Type B pancreatic cell (in vitro differentiated cells): ENCODE results near the gene SIK1. TPM values are rescaled to one million over a fixed set of nuclear protein-coding genes. Genes with fewer than 3 reads are reported as not detected.
"Not testable (repeated sequence)": the region's sequence is repeated elsewhere in the genome, so short reads cannot be mapped to it uniquely, and the experiment has no call there.

ENCODE experiments used
- DNase-seq: peaks from one replicate; pipeline ENCODE4 v3.0.0; 2021; ENCODE audit warnings: mixed read lengths; ENCODE audit not compliant: unreplicated experiment; ENCODE audit errors: extremely low spot score
- H3K27ac Mint-ChIP-seq: 2 replicates; pipeline ENCODE4 v1.8.0; 2021; ENCODE audit warnings: mild to moderate bottlenecking, mixed read lengths
- H3K27me3 Mint-ChIP-seq: 2 replicates; pipeline ENCODE4 v1.8.0; 2021; ENCODE audit warnings: mixed read lengths
- H3K36me3 Mint-ChIP-seq: 2 replicates; pipeline ENCODE4 v1.8.0; 2021; ENCODE audit warnings: mixed read lengths
- H3K4me1 Mint-ChIP-seq: one replicate; pipeline ENCODE4 v1.8.0; 2021; ENCODE audit warnings: mixed read lengths; ENCODE audit not compliant: unreplicated experiment
- H3K4me3 Mint-ChIP-seq: 2 replicates; pipeline ENCODE4 v1.8.0; 2021; ENCODE audit warnings: mild to moderate bottlenecking, mixed read lengths
- H3K9me3 Mint-ChIP-seq: 2 replicates; pipeline ENCODE4 v1.8.0; 2021; ENCODE audit warnings: mixed read lengths
- total RNA-seq: library from RNA; stranded (reverse); gene quantifications from 2 replicates; pipeline ENCODE4 v1.2.1, GENCODE V29; 2021; ENCODE audit warnings: low replicate concordance

SIK1 gene
- total RNA-seq, 1 donor from 2014 or later, result 17.0 TPM

- not testable (repeated sequence) for H3K4me1 Mint-ChIP-seq, DNase-seq, H3K27me3 Mint-ChIP-seq, H3K36me3 Mint-ChIP-seq, H3K27ac Mint-ChIP-seq, H3K4me3 Mint-ChIP-seq, H3K9me3 Mint-ChIP-seq
Measured at GRCh38 chr21:43451850-43452249, 24.9 kb upstream of the SIK1 start.

GRCh38 chr21:43450287-43450686 lies 23.4 kb upstream of the SIK1 start:
- H3K4me3 Mint-ChIP-seq, H3K27me3 Mint-ChIP-seq, H3K4me1 Mint-ChIP-seq, H3K27ac Mint-ChIP-seq, DNase-seq, H3K36me3 Mint-ChIP-seq, H3K9me3 Mint-ChIP-seq: not testable (repeated sequence)

GRCh38 chr21:43447353-43447977 lies 20.5 kb upstream of the SIK1 start:
- not testable (repeated sequence) for H3K4me3 Mint-ChIP-seq, H3K27ac Mint-ChIP-seq, H3K9me3 Mint-ChIP-seq

GRCh38 chr21:43446277-43446932 lies 19.5 kb upstream of the SIK1 start:
- not testable (repeated sequence) for H3K27ac Mint-ChIP-seq, H3K27me3 Mint-ChIP-seq, H3K36me3 Mint-ChIP-seq, DNase-seq, H3K4me1 Mint-ChIP-seq, H3K9me3 Mint-ChIP-seq, H3K4me3 Mint-ChIP-seq

More at GRCh38 chr21:43447353-43447977, 20.5 kb upstream of the SIK1 start:
- not testable (repeated sequence) for H3K4me1 Mint-ChIP-seq, H3K36me3 Mint-ChIP-seq, H3K27me3 Mint-ChIP-seq, DNase-seq

- H3K36me3 Mint-ChIP-seq, H3K4me1 Mint-ChIP-seq, DNase-seq, H3K4me3 Mint-ChIP-seq, H3K27ac Mint-ChIP-seq, H3K27me3 Mint-ChIP-seq, H3K9me3 Mint-ChIP-seq: not testable (repeated sequence)
Measured at GRCh38 chr21:43444524-43444923, 17.6 kb upstream of the SIK1 start.

GRCh38 chr21:43442571-43442970 lies 15.6 kb upstream of the SIK1 start:
- not testable (repeated sequence) for H3K9me3 Mint-ChIP-seq, DNase-seq, H3K36me3 Mint-ChIP-seq, H3K4me1 Mint-ChIP-seq, H3K27ac Mint-ChIP-seq, H3K27me3 Mint-ChIP-seq, H3K4me3 Mint-ChIP-seq

- H3K4me3 Mint-ChIP-seq, H3K36me3 Mint-ChIP-seq, H3K9me3 Mint-ChIP-seq, DNase-seq, H3K4me1 Mint-ChIP-seq, H3K27ac Mint-ChIP-seq, H3K27me3 Mint-ChIP-seq: not testable (repeated sequence)
Measured at GRCh38 chr21:43440835-43441727, 14.2 kb upstream of the SIK1 start.

GRCh38 chr21:43439316-43440075 lies 12.6 kb upstream of the SIK1 start:
- DNase-seq, result not testable (repeated sequence)

GRCh38 chr21:43436272-43436671 lies 9.3 kb upstream of the SIK1 start:
- H3K4me3 Mint-ChIP-seq, DNase-seq, H3K36me3 Mint-ChIP-seq, H3K27me3 Mint-ChIP-seq, H3K9me3 Mint-ChIP-seq, H3K27ac Mint-ChIP-seq, H3K4me1 Mint-ChIP-seq: not testable (repeated sequence)

More at GRCh38 chr21:43439316-43440075, 12.6 kb upstream of the SIK1 start:
- not testable (repeated sequence) for H3K36me3 Mint-ChIP-seq, H3K27me3 Mint-ChIP-seq, H3K9me3 Mint-ChIP-seq, H3K4me1 Mint-ChIP-seq, H3K4me3 Mint-ChIP-seq, H3K27ac Mint-ChIP-seq

- H3K9me3 Mint-ChIP-seq, DNase-seq, H3K36me3 Mint-ChIP-seq, H3K4me1 Mint-ChIP-seq, H3K27ac Mint-ChIP-seq, H3K4me3 Mint-ChIP-seq, H3K27me3 Mint-ChIP-seq: not testable (repeated sequence)
Measured at GRCh38 chr21:43433340-43434136, 6.6 kb upstream of the SIK1 start.

GRCh38 chr21:43430830-43431416 lies 4.0 kb upstream of the SIK1 start:
- H3K4me1 Mint-ChIP-seq, DNase-seq, H3K27ac Mint-ChIP-seq, H3K36me3 Mint-ChIP-seq, H3K27me3 Mint-ChIP-seq, H3K4me3 Mint-ChIP-seq, H3K9me3 Mint-ChIP-seq: not testable (repeated sequence)

GRCh38 chr21:43428964-43429363 lies 2.0 kb upstream of the SIK1 start:
- DNase-seq, H3K27ac Mint-ChIP-seq, H3K4me1 Mint-ChIP-seq, H3K36me3 Mint-ChIP-seq, H3K4me3 Mint-ChIP-seq, H3K9me3 Mint-ChIP-seq, H3K27me3 Mint-ChIP-seq: not testable (repeated sequence)

- not testable (repeated sequence) for H3K36me3 Mint-ChIP-seq, H3K9me3 Mint-ChIP-seq, DNase-seq, H3K27ac Mint-ChIP-seq, H3K27me3 Mint-ChIP-seq, H3K4me3 Mint-ChIP-seq, H3K4me1 Mint-ChIP-seq
Measured at GRCh38 chr21:43427242-43427559, 270 bp upstream of the SIK1 start.
